ENCODE results near the gene EIF2B5. TPM values are rescaled to one million over a fixed set of nuclear protein-coding genes. Genes with fewer than 3 reads are reported as not detected.
"Not testable (repeated sequence)": the region's sequence is repeated elsewhere in the genome, so short reads cannot be mapped to it uniquely, and the experiment has no call there.

The EIF2B5 gene
- total RNA-seq, 2 donors from 2014 or later = 38.7 to 39.7 TPM

- no peaks in the 10 kb centered on the region for H3K36me3 ChIP-seq
- no peaks in the 10 kb centered on the region for H3K9me3 ChIP-seq
- ATAC-seq (ENCODE audit: insufficient number of reproducible peaks, low FRiP score, low read depth) = no peak
- DNase-seq (ENCODE audit: low spot score) = no peak
- H3K4me3 ChIP-seq = no peak overlapping the region
- no peaks in the 10 kb centered on the region for H3K4me1 ChIP-seq (ENCODE audit: control insufficient read depth in 1 of 2, low read depth in 2 of 2)
- no peaks in the 10 kb centered on the region for H3K27me3 ChIP-seq (replicated peaks; ENCODE audit: insufficient read depth)
- no peak overlapping the region for H3K27ac ChIP-seq
- TF ChIP-seq, protein P1, sequence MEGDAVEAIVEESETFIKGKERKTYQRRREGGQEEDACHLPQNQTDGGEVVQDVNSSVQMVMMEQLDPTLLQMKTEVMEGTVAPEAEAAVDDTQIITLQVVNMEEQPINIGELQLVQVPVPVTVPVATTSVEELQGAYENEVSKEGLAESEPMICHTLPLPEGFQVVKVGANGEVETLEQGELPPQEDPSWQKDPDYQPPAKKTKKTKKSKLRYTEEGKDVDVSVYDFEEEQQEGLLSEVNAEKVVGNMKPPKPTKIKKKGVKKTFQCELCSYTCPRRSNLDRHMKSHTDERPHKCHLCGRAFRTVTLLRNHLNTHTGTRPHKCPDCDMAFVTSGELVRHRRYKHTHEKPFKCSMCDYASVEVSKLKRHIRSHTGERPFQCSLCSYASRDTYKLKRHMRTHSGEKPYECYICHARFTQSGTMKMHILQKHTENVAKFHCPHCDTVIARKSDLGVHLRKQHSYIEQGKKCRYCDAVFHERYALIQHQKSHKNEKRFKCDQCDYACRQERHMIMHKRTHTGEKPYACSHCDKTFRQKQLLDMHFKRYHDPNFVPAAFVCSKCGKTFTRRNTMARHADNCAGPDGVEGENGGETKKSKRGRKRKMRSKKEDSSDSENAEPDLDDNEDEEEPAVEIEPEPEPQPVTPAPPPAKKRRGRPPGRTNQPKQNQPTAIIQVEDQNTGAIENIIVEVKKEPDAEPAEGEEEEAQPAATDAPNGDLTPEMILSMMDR (IDR thresholded peaks at IDR 0.05) = no peak
Observed at GRCh38 chr3:184099806-184100686, 35.1 kb upstream of the EIF2B5 start.

GRCh38 chr3:184110316-184110725, 24.8 kb upstream of the EIF2B5 start:
- Histone ChIP-seq H3K4me1 (ENCODE audit: control insufficient read depth in 1 of 2, low read depth in 2 of 2) (no peaks in the 10 kb centered on the region), H3K27me3 (replicated peaks; ENCODE audit: insufficient read depth) (no peaks in the 10 kb centered on the region), H3K4me3 (no peak overlapping the region), H3K9me3 (no peaks in the 10 kb centered on the region), H3K36me3 (no peaks in the 10 kb centered on the region), H3K27ac (no peak overlapping the region)
- no peak for ATAC-seq (ENCODE audit: insufficient number of reproducible peaks, low FRiP score, low read depth)
- DNase-seq (ENCODE audit: low spot score) = no peak
- TF ChIP-seq, protein P1 (IDR thresholded peaks at IDR 0.05) = no peak

GRCh38 chr3:184116017-184116416, 19.1 kb upstream of the EIF2B5 start:
- no peak overlapping the region for H3K4me3 ChIP-seq
- H3K9me3 ChIP-seq = no peaks in the 10 kb centered on the region
- DNase-seq (ENCODE audit: low spot score) = no peak
- TF ChIP-seq, protein P1 (IDR thresholded peaks at IDR 0.05) = no peak
- no peak for ATAC-seq (ENCODE audit: insufficient number of reproducible peaks, low FRiP score, low read depth)
- no peaks in the 10 kb centered on the region for H3K27me3 ChIP-seq (replicated peaks; ENCODE audit: insufficient read depth)
- no peaks in the 10 kb centered on the region for H3K36me3 ChIP-seq
- no peaks in the 10 kb centered on the region for H3K4me1 ChIP-seq (ENCODE audit: control insufficient read depth in 1 of 2, low read depth in 2 of 2)
- no peak overlapping the region for H3K27ac ChIP-seq

GRCh38 chr3:184117636-184118035, 17.5 kb upstream of the EIF2B5 start:
- Histone ChIP-seq H3K27ac (no peak overlapping the region), H3K9me3 (no peaks in the 10 kb centered on the region), H3K4me3 (no peak overlapping the region), H3K27me3 (replicated peaks; ENCODE audit: insufficient read depth) (no peaks in the 10 kb centered on the region), H3K4me1 (ENCODE audit: control insufficient read depth in 1 of 2, low read depth in 2 of 2) (no peaks in the 10 kb centered on the region), H3K36me3 (no peaks in the 10 kb centered on the region)
- DNase-seq (ENCODE audit: low spot score) = no peak
- no peak for ATAC-seq (ENCODE audit: insufficient number of reproducible peaks, low FRiP score, low read depth)
- TF ChIP-seq, protein P1 (IDR thresholded peaks at IDR 0.05) = no peak

DNA sequence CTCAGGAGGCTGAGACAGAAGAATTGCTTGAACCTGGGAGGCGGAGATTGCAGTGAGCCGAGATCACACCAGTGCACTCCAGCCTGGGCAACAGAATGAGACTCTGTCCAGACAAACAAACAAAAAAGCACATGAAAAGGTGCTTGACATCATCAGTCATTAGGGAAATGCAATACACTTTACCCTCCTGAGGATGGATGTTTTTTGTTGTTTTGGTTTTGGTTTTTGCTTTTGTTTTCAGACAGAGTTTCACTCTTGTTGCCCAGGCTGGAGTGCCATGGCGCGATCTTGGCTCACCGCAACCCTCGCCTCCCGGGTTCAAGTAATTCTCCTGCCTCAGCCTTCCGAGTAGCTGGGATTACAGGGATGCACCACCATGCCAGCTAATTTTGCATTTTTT, 14.1 kb upstream of the EIF2B5 start:
- not testable (repeated sequence) for DNase-seq (ENCODE audit: low spot score); H3K9me3 ChIP-seq; H3K27me3 ChIP-seq (replicated peaks; ENCODE audit: insufficient read depth); H3K4me1 ChIP-seq (ENCODE audit: control insufficient read depth in 1 of 2, low read depth in 2 of 2); ATAC-seq (ENCODE audit: insufficient number of reproducible peaks, low FRiP score, low read depth); H3K36me3 ChIP-seq; H3K4me3 ChIP-seq; H3K27ac ChIP-seq
